ENCODE results near the gene DSE.

Gene DSE

DNA sequence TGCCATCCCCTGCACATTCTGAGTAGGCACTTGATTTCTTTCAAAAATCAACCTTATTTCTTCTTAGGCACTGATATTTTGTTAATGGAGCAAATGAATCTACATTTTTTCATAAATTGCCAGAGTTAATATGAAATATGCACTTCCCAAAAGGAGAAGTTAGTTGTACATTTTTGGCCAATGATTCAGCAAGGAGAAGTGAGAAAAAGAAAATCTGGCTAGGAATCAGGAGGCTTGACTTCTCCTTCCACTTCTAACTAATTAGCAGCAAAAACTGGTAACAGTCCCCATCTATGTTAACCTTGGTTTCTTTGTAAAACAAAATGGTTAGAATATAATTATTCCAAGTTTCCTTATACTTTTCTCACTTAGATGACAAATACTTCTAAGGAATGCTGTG lies 7.0 kb upstream of the DSE start:
- no peak overlapping the region for H3K27ac ChIP-seq
- no peak for TF ChIP-seq CTCF (conservative IDR thresholded peaks at IDR 0.05)
- TF ChIP-seq ZFX (IDR thresholded peaks at IDR 0.05): no peak

GRCh38 chr6:116364321-116364720 lies 6.4 kb upstream of the DSE start:
- TF ChIP-seq CTCF (conservative IDR thresholded peaks at IDR 0.05) (no peak), ZFX (IDR thresholded peaks at IDR 0.05) (no peak)

DNA sequence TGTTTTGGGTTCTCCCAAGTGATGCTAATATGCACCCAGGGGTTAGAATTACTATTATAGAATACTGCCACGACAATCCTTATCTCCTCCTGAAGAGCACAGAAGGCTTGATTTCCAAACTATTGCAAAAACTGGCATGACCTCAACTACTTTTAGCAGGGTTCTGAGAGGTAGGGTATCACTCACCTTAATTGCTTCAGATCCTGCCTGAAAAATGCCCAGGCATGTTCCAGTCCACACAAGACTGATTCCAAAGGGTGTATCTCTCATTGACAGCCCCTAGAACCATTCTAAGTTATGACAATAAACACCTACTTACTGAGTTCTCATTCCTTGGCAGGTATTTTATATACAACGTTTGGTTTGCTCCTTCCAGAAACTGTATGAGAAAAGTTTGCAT lies 5.0 kb upstream of the DSE start:
- TF ChIP-seq ZFX (IDR thresholded peaks at IDR 0.05) (no peak), CTCF (conservative IDR thresholded peaks at IDR 0.05) (no peak)
- no peak overlapping the region for H3K27ac ChIP-seq

More at GRCh38 chr6:116364321-116364720, 6.4 kb upstream of the DSE start:
- no peak overlapping the region for H3K27ac ChIP-seq

GRCh38 chr6:116366740-116367275 lies 3.9 kb upstream of the DSE start:
- no peak overlapping the region for H3K27ac ChIP-seq
- TF ChIP-seq ZFX (IDR thresholded peaks at IDR 0.05) (no peak), CTCF (conservative IDR thresholded peaks at IDR 0.05) (no peak)

DNA sequence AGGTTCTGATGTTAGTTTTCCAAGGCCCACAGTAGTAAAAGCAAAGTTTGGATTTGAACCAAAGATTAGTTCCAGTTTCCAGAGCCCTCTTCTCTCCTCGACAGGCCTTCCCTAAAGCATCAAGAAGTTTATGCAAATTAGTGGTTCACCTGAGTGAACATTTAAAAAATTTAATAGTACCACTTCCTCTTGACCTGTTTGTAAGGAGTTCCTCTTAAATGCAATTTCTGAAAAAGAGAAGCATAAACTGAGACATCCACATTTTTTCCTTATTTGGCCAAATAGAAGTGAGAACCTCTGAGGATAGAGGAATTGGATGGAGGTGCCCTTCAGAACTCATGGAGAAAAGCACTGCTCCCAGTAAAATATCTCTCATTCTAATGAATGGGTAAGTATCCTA lies 1.2 kb upstream of the DSE start:
- TF ChIP-seq CTCF (conservative IDR thresholded peaks at IDR 0.05) (no peak), ZFX (IDR thresholded peaks at IDR 0.05) (no peak)
- H3K27ac ChIP-seq: no peak overlapping the region

DNA sequence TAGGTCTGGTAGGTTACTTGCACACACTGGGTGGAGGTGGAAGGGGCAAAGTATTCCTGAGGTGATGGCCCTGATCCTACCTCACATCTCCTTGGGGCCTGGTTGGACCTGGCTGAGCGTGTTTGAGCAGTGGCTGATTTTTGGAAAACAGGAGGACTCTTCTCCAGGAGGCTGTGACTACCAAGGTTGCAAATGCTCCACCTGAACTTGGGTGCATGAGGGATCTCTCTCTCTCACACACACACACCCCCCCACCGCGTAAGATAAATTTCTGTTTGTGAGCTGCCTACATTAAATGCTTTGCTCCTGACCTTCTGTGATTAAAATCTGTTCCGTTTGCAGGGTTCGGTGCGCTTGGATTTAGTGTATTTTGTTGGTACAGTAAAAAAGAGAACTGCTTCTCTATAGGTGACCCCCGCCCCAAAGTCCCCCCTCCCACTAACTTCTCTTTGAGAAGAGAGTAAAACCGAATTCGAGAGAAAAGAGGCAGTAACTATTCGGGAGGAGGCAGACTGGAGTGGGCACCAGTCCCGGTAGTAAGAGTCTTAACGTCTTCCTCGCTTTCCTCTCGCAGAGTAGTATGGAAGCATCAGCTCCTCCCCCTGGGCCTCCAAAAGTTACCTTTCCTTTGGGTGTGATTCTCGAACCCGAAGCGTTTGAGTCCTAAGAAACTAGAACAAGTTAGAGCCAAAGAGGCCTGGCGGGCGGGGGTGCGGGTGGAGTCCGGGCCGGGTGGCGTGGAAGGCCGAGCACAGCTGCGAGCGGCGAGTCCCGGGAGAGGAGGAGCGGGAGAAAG lies 585 bp upstream of the DSE start:
- no peak for TF ChIP-seq ZFX (IDR thresholded peaks at IDR 0.05)
- no peak for TF ChIP-seq CTCF (conservative IDR thresholded peaks at IDR 0.05)
- H3K27ac ChIP-seq: no peak overlapping the region

- H3K27ac ChIP-seq: no peak overlapping the region
- no peak for TF ChIP-seq ZFX (IDR thresholded peaks at IDR 0.05)
- TF ChIP-seq CTCF (conservative IDR thresholded peaks at IDR 0.05): no peak
These were observed 572 bp downstream of the DSE start for GRCh38 chr6:116371120-116371917.

All from C4-2B (cell line).